ENCODE data around the gene DNAI7.

- TF ChIP-seq POLR2AphosphoS5 (IDR thresholded peaks at IDR 0.05; ENCODE audit: low read depth, low read length) (no peak), CTCF (IDR thresholded peaks at IDR 0.05 in 2 of 3, conservative IDR thresholded peaks at IDR 0.05 in 1 of 3; ENCODE audit: borderline replicate concordance in 1 of 3, insufficient read depth in 1 of 3, low read depth in 2 of 3, low read length in 2 of 3) (no peak), POLR2A (IDR thresholded peaks at IDR 0.05; ENCODE audit: borderline replicate concordance, extremely low read depth, insufficient read depth, insufficient read length) (no peak), SRF (IDR thresholded peaks at IDR 0.05; ENCODE audit: low read depth) (no peak), FOSL1 (IDR thresholded peaks at IDR 0.05; ENCODE audit: low read depth) (no peak), ZBTB33 (IDR thresholded peaks at IDR 0.05; ENCODE audit: extremely low read depth, insufficient replicate concordance, low read length) (no peak), SP1 (IDR thresholded peaks at IDR 0.05; ENCODE audit: low read depth) (no peak), REST (IDR thresholded peaks at IDR 0.05; ENCODE audit: low read depth) (no peak), YY1 (IDR thresholded peaks at IDR 0.05; ENCODE audit: extremely low read depth, insufficient replicate concordance, low read depth, low read length) (no peak), TCF7L2 (IDR thresholded peaks at IDR 0.05; ENCODE audit: borderline replicate concordance, extremely low read depth, insufficient read depth, insufficient read length) (no peak), ZNF274 (IDR thresholded peaks at IDR 0.05; ENCODE audit: low read depth, low read length) (no peak)
Measured at GRCh38 chr12:25236626-25237025, 41.7 kb upstream of the DNAI7 start.

Data from HCT116 (cell line).